Measurements from ENCODE around the gene SP110. TPM values are rescaled to one million over a fixed set of nuclear protein-coding genes. Genes with fewer than 3 reads are reported as not detected.

SP110 gene
- total and polyA plus RNA-seq, 2 of the 4 experiments (the other 2 are of a cell fraction) = 9.3 to 10.2 TPM

GRCh38 chr2:230176996-230177395 is 42.8 kb downstream of the SP110 start:
- dilution Hi-C loops (cut with HindIII; ENCODE audit: low sequenced_read_pairs, unreplicated experiment) (no loop called here), in situ Hi-C loops (cut with MboI; ENCODE audit: low sequenced_read_pairs) (no loop called here), intact Hi-C loops (cut with micrococcal nuclease) (no loop called here)
- Histone ChIP-seq H3K9me1 (ENCODE audit: insufficient read depth, low read length) (peaks cover 7% of the 10 kb centered on the region; the same call in 1 of the 2 replicates), H3K56ac (ENCODE audit: extremely low read depth, insufficient read depth, low read length) (no peak overlapping the region), H3K9me3 (ENCODE audit: control insufficient read depth, insufficient read depth, low read length) (no peaks in the 10 kb centered on the region), H2AK9ac (replicated peaks; ENCODE audit: low read depth, low read length, poor library complexity) (no peak overlapping the region), H2AFZ (replicated peaks; ENCODE audit: low read length, poor library complexity) (no peak overlapping the region), H4K8ac (ENCODE audit: low read depth in 2 of 2, low read length in 2 of 2) (no peak overlapping the region), H3K4ac (ENCODE audit: low read depth, low read length) (no peak overlapping the region), H2BK5ac (ENCODE audit: low read depth, low read length, poor library complexity, severe bottlenecking) (no peak overlapping the region), H2BK20ac (ENCODE audit: low read depth, low read length) (no peak overlapping the region), H3K23ac (ENCODE audit: low read depth, low read length) (no peak overlapping the region), H4K91ac (ENCODE audit: insufficient read depth, low read depth, low read length) (no peak overlapping the region), H3K36me3 (ENCODE audit: control insufficient read depth, insufficient read depth, low read length) (peaks cover 1% of the 10 kb centered on the region; the same call in 1 of the 2 replicates), H4K5ac (ENCODE audit: low read depth, low read length) (no peak overlapping the region), H3K4me1 (ENCODE audit: control insufficient read depth, insufficient read depth, low read length) (no peaks in the 10 kb centered on the region), H2AK5ac (ENCODE audit: low read depth, low read length) (no peak overlapping the region), H3K4me2 (ENCODE audit: low read depth, low read length) (no peak overlapping the region), H2BK120ac (ENCODE audit: low read depth, low read length) (no peak overlapping the region), H3K27me3 (ENCODE audit: control insufficient read depth, insufficient read depth, low read length) (no peaks in the 10 kb centered on the region), H2BK15ac (ENCODE audit: low read depth, low read length) (no peak overlapping the region), H3K18ac (ENCODE audit: low read depth, low read length) (no peak overlapping the region), H3K4me3 (ENCODE audit: insufficient read depth, low read depth, low read length) (no peak overlapping the region), H3K9ac (ENCODE audit: low read depth, low read length) (no peak overlapping the region), H3K14ac (replicated peaks; ENCODE audit: low read depth, low read length) (no peak overlapping the region), H3K27ac (ENCODE audit: insufficient read depth, low read length) (no peak overlapping the region), H4K20me1 (ENCODE audit: insufficient read depth, low read length) (no peaks in the 10 kb centered on the region), H3K79me1 (ENCODE audit: low read depth in 1 of 2, low read length in 2 of 2) (no peaks in the 10 kb centered on the region)
- TF ChIP-seq CEBPB (IDR thresholded peaks at IDR 0.05; ENCODE audit: low read depth, low read length) (no peak), USF2 (IDR thresholded peaks at IDR 0.05; ENCODE audit: low read depth, low read length) (no peak), RCOR1 (IDR thresholded peaks at IDR 0.05; ENCODE audit: insufficient replicate concordance, low read length) (no peak), RFX5 (IDR thresholded peaks at IDR 0.05; ENCODE audit: low read depth, low read length) (no peak), CTCF (conservative IDR thresholded peaks at IDR 0.05; ENCODE audit: low read depth, low read length) (no peak), ELK1 (IDR thresholded peaks at IDR 0.05; ENCODE audit: borderline replicate concordance, low read depth, low read length) (no peak), SMC3 (IDR thresholded peaks at IDR 0.05; ENCODE audit: low read depth, low read length) (no peak)
- no TSS peak for BruUV-seq (replicated peaks)
- ChIA-PET CTCF (no interaction called here), POLR2A (ENCODE audit: unreplicated experiment) (no interaction called here)
- no peak for DNase-seq
- no peak for ATAC-seq (ENCODE audit: low read depth)
- WGBS, 2 experiments (ENCODE audit: extremely low coverage in 2 of 2, insufficient read length in 1 of 2) = 100% methylated on average over 1 of the region's 3 CpGs; no CpG with 5 or more reads in 1 of the 2 experiments
